Liver (tissue), 9 donors: Measurements from ENCODE around the gene CXCL1. TPM values are rescaled to one million over a fixed set of nuclear protein-coding genes. Genes with fewer than 3 reads are reported as not detected.

Experiments
- DNase-seq: peaks from one replicate; pipeline ENCODE4 v3.0.0-alpha.2; 2017; ENCODE audit warnings: low spot score
- H3K27ac ChIP-seq, 2 donors: one replicate each; pipeline ENCODE4 v1.7.0; 2013; ENCODE audit warnings: inconsistent platforms in 2 of 2, low read length in 2 of 2, control low read depth in 1 of 2, low read depth in 1 of 2, mild to moderate bottlenecking in 1 of 2
- H3K27me3 ChIP-seq, 4 donors: one replicate each; pipeline versions ENCODE4 v1.6.1 to v1.7.0; 2013; ENCODE audit warnings: low read length in 3 of 4, inconsistent platforms in 1 of 4, mild to moderate bottlenecking in 1 of 4, moderate library complexity in 1 of 4; ENCODE audit not compliant: control insufficient read depth in 4 of 4, insufficient read depth in 4 of 4
- H3K36me3 ChIP-seq, 4 donors: one replicate each; pipeline versions ENCODE4 v1.6.1 to v1.7.0; 2013; ENCODE audit warnings: low read length in 3 of 4, mild to moderate bottlenecking in 3 of 4, low read depth in 1 of 4, moderate library complexity in 1 of 4; ENCODE audit not compliant: control insufficient read depth in 4 of 4, insufficient read depth in 3 of 4
- H3K4me1 ChIP-seq, 4 donors: one replicate each; pipeline versions ENCODE4 v1.6.1 to v1.7.0; 2013; ENCODE audit warnings: low read length in 3 of 4, mild to moderate bottlenecking in 3 of 4, moderate library complexity in 1 of 4; ENCODE audit not compliant: control insufficient read depth in 4 of 4, insufficient read depth in 4 of 4
- H3K4me3 ChIP-seq, 3 donors: one replicate each; pipeline versions ENCODE4 v1.6.1 to v1.7.0; 2013; ENCODE audit warnings: low read length in 3 of 3, control low read depth in 1 of 3, low read depth in 1 of 3, mild to moderate bottlenecking in 1 of 3
- H3K9ac ChIP-seq, 2 donors: one replicate each; pipeline ENCODE4 v1.7.0; 2013; ENCODE audit warnings: low read length in 2 of 2, mild to moderate bottlenecking in 2 of 2, moderate library complexity in 2 of 2, control low read depth in 1 of 2, low read depth in 1 of 2
- H3K9me3 ChIP-seq, 4 donors: one replicate each; pipeline versions ENCODE4 v1.6.1 to v1.7.0; 2013; ENCODE audit warnings: low read length in 3 of 4; ENCODE audit not compliant: control insufficient read depth in 4 of 4
- ATF3 ChIP-seq: IDR thresholded peaks from 2 replicates; pipeline ENCODE4 v1.6.1; 2016; ENCODE audit warnings: antibody characterized with exemption
- EGR1 ChIP-seq, 2 donors: IDR thresholded peaks; 2 replicates each; pipeline ENCODE4 v1.6.1; 2016 to 2018; ENCODE audit warnings: antibody characterized with exemption in 2 of 2, low read depth in 2 of 2
- FOXA1 ChIP-seq: IDR thresholded peaks from 2 replicates; pipeline ENCODE4 v1.6.1; 2016; ENCODE audit warnings: antibody characterized with exemption
- FOXA2 ChIP-seq: IDR thresholded peaks from 2 replicates; pipeline ENCODE4 v1.6.1; 2016; ENCODE audit warnings: antibody characterized with exemption
- GABPA ChIP-seq, 2 donors: IDR thresholded peaks in 1 of 2; conservative IDR thresholded peaks in 1 of 2; 2 replicates each; pipeline ENCODE4 v1.6.1; 2016; ENCODE audit warnings: antibody characterized with exemption in 2 of 2, mild to moderate bottlenecking in 1 of 2, moderate library complexity in 1 of 2
- HNF4A ChIP-seq, 2 donors: conservative IDR thresholded peaks; 2 replicates each; pipeline ENCODE4 v1.6.1; 2016; ENCODE audit warnings: antibody characterized with exemption in 2 of 2, mild to moderate bottlenecking in 2 of 2
- HNF4G ChIP-seq: IDR thresholded peaks from 2 replicates; pipeline ENCODE4 v1.6.1; 2016; ENCODE audit warnings: antibody characterized with exemption
- JUND ChIP-seq, 2 donors: IDR thresholded peaks; 2 replicates each; pipeline ENCODE4 v1.6.1; 2016; ENCODE audit warnings: antibody characterized with exemption in 2 of 2
- MAX ChIP-seq: IDR thresholded peaks from 2 replicates; pipeline ENCODE4 v1.6.1; 2016; ENCODE audit warnings: antibody characterized with exemption
- NR2F2 ChIP-seq: IDR thresholded peaks from 2 replicates; pipeline ENCODE4 v1.6.1; 2016; ENCODE audit warnings: antibody characterized with exemption
- RAD21 ChIP-seq, 2 donors: IDR thresholded peaks; 2 replicates each; pipeline ENCODE4 v1.6.1; 2016; ENCODE audit warnings: antibody characterized with exemption in 2 of 2, mild to moderate bottlenecking in 2 of 2
- REST ChIP-seq: IDR thresholded peaks from 2 replicates; pipeline ENCODE4 v1.6.1; 2016; ENCODE audit warnings: antibody characterized with exemption, mild to moderate bottlenecking
- RXRA ChIP-seq, 2 donors: IDR thresholded peaks; 2 replicates each; pipeline ENCODE4 v1.6.1; 2017 to 2018; ENCODE audit warnings: antibody characterized with exemption in 2 of 2, mild to moderate bottlenecking in 1 of 2
- SP1 ChIP-seq: IDR thresholded peaks from 2 replicates; pipeline ENCODE4 v1.6.1; 2018; ENCODE audit warnings: antibody characterized with exemption, mild to moderate bottlenecking
- TAF1 ChIP-seq: conservative IDR thresholded peaks from 2 replicates; pipeline ENCODE4 v1.6.1; 2016; ENCODE audit warnings: antibody characterized with exemption, mild to moderate bottlenecking
- YY1 ChIP-seq: IDR thresholded peaks from 2 replicates; pipeline ENCODE4 v1.6.1; 2016; ENCODE audit warnings: antibody characterized with exemption, mild to moderate bottlenecking
- WGBS: extraction: QIAGEN DNeasy Blood & Tissue Kit; methylation state at CpG from one replicate; pipeline ENCODE4 v1.1.7; 2013; 5-methylcytosine and 5-hydroxymethylcytosine counted together
- polyA plus RNA-seq, 2 donors: library from polyadenylated mRNA; stranded (reverse) in 1 of 2; unstranded in 1 of 2; fragments of 200-250 nt in 1 of 2; fragments of >200 nt in 1 of 2; fragmentation: Nextera tagmentation in 1 of 2; extraction: Ambion mirVana in 1 of 2; gene quantifications; one replicate each; pipeline versions ENCODE4 v1.2.1 to v1.2.3, GENCODE V29; 2013 to 2015
- total RNA-seq, 2 donors: library from RNA; depleted of rRNA; stranded (reverse); fragments of >200 nt; gene quantifications; one replicate each; pipeline ENCODE4 v1.2.3, GENCODE V29; 2014
- TF ChIP-seq, protein P1 (sequence below): IDR thresholded peaks from 2 replicates; pipeline ENCODE4 v1.6.1; 2016; ENCODE audit warnings: antibody characterized with exemption
- TF ChIP-seq, protein P2 (sequence below): fragments of 150-350 bp; IDR thresholded peaks from 2 replicates; pipeline ENCODE4 v1.5.1; 2017; ENCODE audit warnings: improper control_type of control experiment, low read depth, low read length; ENCODE audit not compliant: missing input control
- donor health status: healthy.
- donor health status: healthy.
- donor health status: healthy.
- donor health status: healthy.
- donor health status: healthy.

CXCL1 gene
- total and polyA plus RNA-seq, 4 donors, result 0.97 to 4.2 (median 2.8) TPM; not detected in 1

DNA sequence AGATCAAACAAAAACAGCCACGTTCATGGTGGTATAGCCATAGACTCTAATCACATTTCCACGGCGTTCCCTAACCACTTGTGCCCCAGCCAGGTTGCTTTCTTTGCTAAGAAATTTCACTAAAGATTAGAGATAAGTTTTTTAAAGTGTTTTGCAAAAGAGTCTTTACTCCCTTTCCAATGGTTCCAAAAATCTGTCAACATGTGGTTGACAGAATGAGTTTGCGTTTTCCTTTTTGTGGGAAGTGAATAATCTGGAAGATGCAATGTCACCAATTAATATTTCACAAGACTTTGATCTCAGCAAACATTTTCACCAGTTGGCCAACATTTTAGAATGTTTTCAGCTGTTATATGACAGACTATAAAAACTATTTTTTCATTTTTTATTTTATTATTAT is 35.3 kb downstream of the CXCL1 start:
- TF ChIP-seq ATF3 (no peak), MAX (no peak), GABPA (IDR thresholded peaks at IDR 0.05 in 1 of 2, conservative IDR thresholded peaks at IDR 0.05 in 1 of 2) (no peak), REST (no peak), SP1 (no peak), JUND (IDR thresholded peaks at IDR 0.05) (no peak), EGR1 (IDR thresholded peaks at IDR 0.05; ENCODE audit: low read depth in 2 of 2) (no peak), HNF4G (no peak), NR2F2 (no peak), TAF1 (no peak), HNF4A (conservative IDR thresholded peaks at IDR 0.05) (no peak), FOXA2 (no peak), FOXA1 (no peak), RAD21 (IDR thresholded peaks at IDR 0.05) (no peak), YY1 (no peak), RXRA (IDR thresholded peaks at IDR 0.05) (no peak)
- TF ChIP-seq, protein P1, sequence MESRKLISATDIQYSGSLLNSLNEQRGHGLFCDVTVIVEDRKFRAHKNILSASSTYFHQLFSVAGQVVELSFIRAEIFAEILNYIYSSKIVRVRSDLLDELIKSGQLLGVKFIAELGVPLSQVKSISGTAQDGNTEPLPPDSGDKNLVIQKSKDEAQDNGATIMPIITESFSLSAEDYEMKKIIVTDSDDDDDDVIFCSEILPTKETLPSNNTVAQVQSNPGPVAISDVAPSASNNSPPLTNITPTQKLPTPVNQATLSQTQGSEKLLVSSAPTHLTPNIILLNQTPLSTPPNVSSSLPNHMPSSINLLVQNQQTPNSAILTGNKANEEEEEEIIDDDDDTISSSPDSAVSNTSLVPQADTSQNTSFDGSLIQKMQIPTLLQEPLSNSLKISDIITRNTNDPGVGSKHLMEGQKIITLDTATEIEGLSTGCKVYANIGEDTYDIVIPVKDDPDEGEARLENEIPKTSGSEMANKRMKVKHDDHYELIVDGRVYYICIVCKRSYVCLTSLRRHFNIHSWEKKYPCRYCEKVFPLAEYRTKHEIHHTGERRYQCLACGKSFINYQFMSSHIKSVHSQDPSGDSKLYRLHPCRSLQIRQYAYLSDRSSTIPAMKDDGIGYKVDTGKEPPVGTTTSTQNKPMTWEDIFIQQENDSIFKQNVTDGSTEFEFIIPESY, result no peak
- TF ChIP-seq, protein P2, sequence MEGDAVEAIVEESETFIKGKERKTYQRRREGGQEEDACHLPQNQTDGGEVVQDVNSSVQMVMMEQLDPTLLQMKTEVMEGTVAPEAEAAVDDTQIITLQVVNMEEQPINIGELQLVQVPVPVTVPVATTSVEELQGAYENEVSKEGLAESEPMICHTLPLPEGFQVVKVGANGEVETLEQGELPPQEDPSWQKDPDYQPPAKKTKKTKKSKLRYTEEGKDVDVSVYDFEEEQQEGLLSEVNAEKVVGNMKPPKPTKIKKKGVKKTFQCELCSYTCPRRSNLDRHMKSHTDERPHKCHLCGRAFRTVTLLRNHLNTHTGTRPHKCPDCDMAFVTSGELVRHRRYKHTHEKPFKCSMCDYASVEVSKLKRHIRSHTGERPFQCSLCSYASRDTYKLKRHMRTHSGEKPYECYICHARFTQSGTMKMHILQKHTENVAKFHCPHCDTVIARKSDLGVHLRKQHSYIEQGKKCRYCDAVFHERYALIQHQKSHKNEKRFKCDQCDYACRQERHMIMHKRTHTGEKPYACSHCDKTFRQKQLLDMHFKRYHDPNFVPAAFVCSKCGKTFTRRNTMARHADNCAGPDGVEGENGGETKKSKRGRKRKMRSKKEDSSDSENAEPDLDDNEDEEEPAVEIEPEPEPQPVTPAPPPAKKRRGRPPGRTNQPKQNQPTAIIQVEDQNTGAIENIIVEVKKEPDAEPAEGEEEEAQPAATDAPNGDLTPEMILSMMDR, result no peak
- H3K9me3 ChIP-seq, result no peaks in the 10 kb centered on the region
- DNase-seq, result no peak
- H3K27me3 ChIP-seq, result peaks cover 0 to 2% (median 0%) of the 10 kb centered on the region in 4 donors
- H3K9ac ChIP-seq, result no peak overlapping the region
- no peak overlapping the region for H3K4me3 ChIP-seq
- 71% methylated on average over 4 of the region's 4 CpGs for WGBS
- H3K4me1 ChIP-seq, result no peaks in the 10 kb centered on the region
- H3K36me3 ChIP-seq, result no peaks in the 10 kb centered on the region
- H3K27ac ChIP-seq, result no peak overlapping the region

DNA sequence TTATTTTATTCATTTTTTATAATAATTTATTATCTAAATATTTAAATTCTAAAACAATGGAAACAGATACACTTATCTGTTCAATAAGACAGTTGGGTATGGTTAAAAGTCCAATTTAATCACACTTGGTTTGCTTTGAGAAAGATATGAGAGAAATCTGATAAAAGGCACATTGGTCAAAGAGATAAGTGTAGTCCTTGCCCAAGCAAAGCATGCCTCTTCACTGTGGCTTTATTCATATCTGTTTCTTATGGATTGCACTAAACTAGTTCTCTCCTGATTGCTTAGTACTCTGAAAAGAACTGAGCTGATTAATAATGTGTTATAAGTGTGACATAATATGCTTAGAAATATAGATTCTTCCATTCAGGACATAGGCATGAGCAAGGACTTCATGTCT is 39.8 kb downstream of the CXCL1 start:
- no peaks in the 10 kb centered on the region for H3K36me3 ChIP-seq
- no peak for TF ChIP-seq FOXA1
- TF ChIP-seq HNF4A (conservative IDR thresholded peaks at IDR 0.05), result no peak
- TF ChIP-seq GABPA (IDR thresholded peaks at IDR 0.05 in 1 of 2, conservative IDR thresholded peaks at IDR 0.05 in 1 of 2), result no peak
- TF ChIP-seq RXRA (IDR thresholded peaks at IDR 0.05), result no peak
- no peak for TF ChIP-seq RAD21 (IDR thresholded peaks at IDR 0.05)
- no peak for TF ChIP-seq TAF1
- TF ChIP-seq NR2F2, result no peak
- TF ChIP-seq, protein P2, result no peak
- TF ChIP-seq ATF3, result no peak
- no peak for TF ChIP-seq YY1
- TF ChIP-seq, protein P1, result no peak
- H3K9ac ChIP-seq, result no peak overlapping the region
- H3K27ac ChIP-seq, result no peak overlapping the region
- no peak overlapping the region for H3K4me3 ChIP-seq
- DNase-seq, result no peak
- no peaks in the 10 kb centered on the region for H3K9me3 ChIP-seq
- H3K4me1 ChIP-seq, result no peaks in the 10 kb centered on the region
- H3K27me3 ChIP-seq, result no peaks in the 10 kb centered on the region
